Liver (tissue), 9 donors: ENCODE measurements around the gene MAD2L2. TPM values are rescaled to one million over a fixed set of nuclear protein-coding genes. Genes with fewer than 3 reads are reported as not detected.
A peak's percentile ranks its signal among the peaks of the same experiment; 100 is the strongest.

ENCODE experiments used
- DNase-seq: peaks from one replicate; pipeline ENCODE4 v3.0.0-alpha.2; 2017; ENCODE audit warnings: low spot score
- H3K27ac ChIP-seq, 2 donors: one replicate each; pipeline ENCODE4 v1.7.0; 2013; ENCODE audit warnings: inconsistent platforms in 2 of 2, low read length in 2 of 2, control low read depth in 1 of 2, low read depth in 1 of 2, mild to moderate bottlenecking in 1 of 2
- H3K27me3 ChIP-seq, 4 donors: one replicate each; pipeline versions ENCODE4 v1.6.1 to v1.7.0; 2013; ENCODE audit warnings: low read length in 3 of 4, inconsistent platforms in 1 of 4, mild to moderate bottlenecking in 1 of 4, moderate library complexity in 1 of 4; ENCODE audit not compliant: control insufficient read depth in 4 of 4, insufficient read depth in 4 of 4
- H3K36me3 ChIP-seq, 4 donors: one replicate each; pipeline versions ENCODE4 v1.6.1 to v1.7.0; 2013; ENCODE audit warnings: low read length in 3 of 4, mild to moderate bottlenecking in 3 of 4, low read depth in 1 of 4, moderate library complexity in 1 of 4; ENCODE audit not compliant: control insufficient read depth in 4 of 4, insufficient read depth in 3 of 4
- H3K4me1 ChIP-seq, 4 donors: one replicate each; pipeline versions ENCODE4 v1.6.1 to v1.7.0; 2013; ENCODE audit warnings: low read length in 3 of 4, mild to moderate bottlenecking in 3 of 4, moderate library complexity in 1 of 4; ENCODE audit not compliant: control insufficient read depth in 4 of 4, insufficient read depth in 4 of 4
- H3K4me3 ChIP-seq, 3 donors: one replicate each; pipeline versions ENCODE4 v1.6.1 to v1.7.0; 2013; ENCODE audit warnings: low read length in 3 of 3, control low read depth in 1 of 3, low read depth in 1 of 3, mild to moderate bottlenecking in 1 of 3
- H3K9ac ChIP-seq, 2 donors: one replicate each; pipeline ENCODE4 v1.7.0; 2013; ENCODE audit warnings: low read length in 2 of 2, mild to moderate bottlenecking in 2 of 2, moderate library complexity in 2 of 2, control low read depth in 1 of 2, low read depth in 1 of 2
- H3K9me3 ChIP-seq, 4 donors: one replicate each; pipeline versions ENCODE4 v1.6.1 to v1.7.0; 2013; ENCODE audit warnings: low read length in 3 of 4; ENCODE audit not compliant: control insufficient read depth in 4 of 4
- ATF3 ChIP-seq: IDR thresholded peaks from 2 replicates; pipeline ENCODE4 v1.6.1; 2016; ENCODE audit warnings: antibody characterized with exemption
- EGR1 ChIP-seq, 2 donors: IDR thresholded peaks; 2 replicates each; pipeline ENCODE4 v1.6.1; 2016 to 2018; ENCODE audit warnings: antibody characterized with exemption in 2 of 2, low read depth in 2 of 2
- FOXA1 ChIP-seq: IDR thresholded peaks from 2 replicates; pipeline ENCODE4 v1.6.1; 2016; ENCODE audit warnings: antibody characterized with exemption
- FOXA2 ChIP-seq: IDR thresholded peaks from 2 replicates; pipeline ENCODE4 v1.6.1; 2016; ENCODE audit warnings: antibody characterized with exemption
- GABPA ChIP-seq, 2 donors: IDR thresholded peaks in 1 of 2; conservative IDR thresholded peaks in 1 of 2; 2 replicates each; pipeline ENCODE4 v1.6.1; 2016; ENCODE audit warnings: antibody characterized with exemption in 2 of 2, mild to moderate bottlenecking in 1 of 2, moderate library complexity in 1 of 2
- HNF4A ChIP-seq, 2 donors: conservative IDR thresholded peaks; 2 replicates each; pipeline ENCODE4 v1.6.1; 2016; ENCODE audit warnings: antibody characterized with exemption in 2 of 2, mild to moderate bottlenecking in 2 of 2
- HNF4G ChIP-seq: IDR thresholded peaks from 2 replicates; pipeline ENCODE4 v1.6.1; 2016; ENCODE audit warnings: antibody characterized with exemption
- MAX ChIP-seq: IDR thresholded peaks from 2 replicates; pipeline ENCODE4 v1.6.1; 2016; ENCODE audit warnings: antibody characterized with exemption
- NR2F2 ChIP-seq: IDR thresholded peaks from 2 replicates; pipeline ENCODE4 v1.6.1; 2016; ENCODE audit warnings: antibody characterized with exemption
- RAD21 ChIP-seq, 2 donors: IDR thresholded peaks; 2 replicates each; pipeline ENCODE4 v1.6.1; 2016; ENCODE audit warnings: antibody characterized with exemption in 2 of 2, mild to moderate bottlenecking in 2 of 2
- RXRA ChIP-seq, 2 donors: IDR thresholded peaks; 2 replicates each; pipeline ENCODE4 v1.6.1; 2017 to 2018; ENCODE audit warnings: antibody characterized with exemption in 2 of 2, mild to moderate bottlenecking in 1 of 2
- SP1 ChIP-seq: IDR thresholded peaks from 2 replicates; pipeline ENCODE4 v1.6.1; 2018; ENCODE audit warnings: antibody characterized with exemption, mild to moderate bottlenecking
- YY1 ChIP-seq: IDR thresholded peaks from 2 replicates; pipeline ENCODE4 v1.6.1; 2016; ENCODE audit warnings: antibody characterized with exemption, mild to moderate bottlenecking
- WGBS: extraction: QIAGEN DNeasy Blood & Tissue Kit; methylation state at CpG from one replicate; pipeline ENCODE4 v1.1.7; 2013; 5-methylcytosine and 5-hydroxymethylcytosine counted together
- polyA plus RNA-seq, 2 donors: library from polyadenylated mRNA; stranded (reverse) in 1 of 2; unstranded in 1 of 2; fragments of 200-250 nt in 1 of 2; fragments of >200 nt in 1 of 2; fragmentation: Nextera tagmentation in 1 of 2; extraction: Ambion mirVana in 1 of 2; gene quantifications; one replicate each; pipeline versions ENCODE4 v1.2.1 to v1.2.3, GENCODE V29; 2013 to 2015
- total RNA-seq, 2 donors: library from RNA; depleted of rRNA; stranded (reverse); fragments of >200 nt; gene quantifications; one replicate each; pipeline ENCODE4 v1.2.3, GENCODE V29; 2014
- TF ChIP-seq, protein P1 (sequence below): IDR thresholded peaks from 2 replicates; pipeline ENCODE4 v1.6.1; 2016; ENCODE audit warnings: antibody characterized with exemption
- TF ChIP-seq, protein P2 (sequence below): fragments of 150-350 bp; IDR thresholded peaks from 2 replicates; pipeline ENCODE4 v1.5.1; 2017; ENCODE audit warnings: improper control_type of control experiment, low read depth, low read length; ENCODE audit not compliant: missing input control
- donor health status: healthy.
- donor health status: healthy.
- donor health status: healthy.
- donor health status: healthy.
- donor health status: healthy.

The MAD2L2 gene
- 10 to 100 TPM; 17.5 to 26.2 TPM for total RNA-seq
- polyA plus RNA-seq: 10 to 100 TPM; 37.6 to 43.1 TPM

DNA sequence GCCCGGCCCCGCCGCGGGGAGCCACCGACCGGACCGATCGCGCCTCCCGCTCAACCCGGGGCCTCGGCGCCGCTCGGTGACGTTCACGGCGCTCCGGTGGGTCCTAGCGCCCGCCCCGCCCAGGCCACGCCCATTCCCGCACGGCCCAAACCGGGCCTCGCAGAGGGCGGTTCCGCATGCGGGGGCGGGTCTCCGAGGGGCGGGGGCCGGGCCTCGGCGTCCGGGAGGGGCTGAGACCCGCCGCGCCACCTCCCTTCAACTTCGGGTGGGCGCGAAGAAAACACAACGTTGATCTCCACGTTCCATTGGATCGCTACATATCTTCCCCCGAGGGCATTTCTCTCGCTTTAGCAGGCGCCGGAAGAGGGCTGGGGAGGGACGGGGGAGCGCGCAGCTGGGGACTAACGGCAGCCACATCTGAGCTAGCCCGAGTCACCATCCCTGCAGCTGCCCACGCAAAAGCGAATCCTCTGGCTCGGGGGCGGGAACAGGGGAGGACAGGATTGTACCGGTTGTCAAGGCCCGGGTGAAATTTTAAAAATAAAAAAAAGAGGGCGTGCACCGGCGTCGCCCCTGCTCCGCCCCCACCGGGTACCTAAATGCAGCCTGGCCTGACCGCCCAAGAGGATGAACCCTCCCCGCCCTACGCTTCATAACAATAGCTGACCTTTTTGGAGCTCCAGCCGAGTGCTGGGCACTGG, at the start of gene MAD2L2:
MAD2L2 (minus strand) TSS at position 78 of the 701 bp plus-strand sequence. CDS start 547 bp downstream, outside the sequence.
- Histone ChIP-seq H3K27me3 (no peaks in the 10 kb centered on the region), H3K4me1 (peaks cover 5 to 27% (median 18%) of the 10 kb centered on the region in 4 donors), H3K27ac (peak within 1 kb of the TSS; percentile 77 to 89), H3K9me3 (no peaks in the 10 kb centered on the region), H3K36me3 (no peaks in the 10 kb centered on the region), H3K9ac (peak within 1 kb of the TSS; percentile 26 to 77), H3K4me3 (peak within 1 kb of the TSS; percentile 42 to 79 (median 70))
- under 1% methylated on average over 71 of the region's 71 CpGs for WGBS
- TF ChIP-seq GABPA (IDR thresholded peaks at IDR 0.05 in 1 of 2, conservative IDR thresholded peaks at IDR 0.05 in 1 of 2): peak in 1 of 2 donors; percentile 18
- peak; percentile 43 for TF ChIP-seq SP1
- no peak for TF ChIP-seq FOXA1
- TF ChIP-seq, protein P1, sequence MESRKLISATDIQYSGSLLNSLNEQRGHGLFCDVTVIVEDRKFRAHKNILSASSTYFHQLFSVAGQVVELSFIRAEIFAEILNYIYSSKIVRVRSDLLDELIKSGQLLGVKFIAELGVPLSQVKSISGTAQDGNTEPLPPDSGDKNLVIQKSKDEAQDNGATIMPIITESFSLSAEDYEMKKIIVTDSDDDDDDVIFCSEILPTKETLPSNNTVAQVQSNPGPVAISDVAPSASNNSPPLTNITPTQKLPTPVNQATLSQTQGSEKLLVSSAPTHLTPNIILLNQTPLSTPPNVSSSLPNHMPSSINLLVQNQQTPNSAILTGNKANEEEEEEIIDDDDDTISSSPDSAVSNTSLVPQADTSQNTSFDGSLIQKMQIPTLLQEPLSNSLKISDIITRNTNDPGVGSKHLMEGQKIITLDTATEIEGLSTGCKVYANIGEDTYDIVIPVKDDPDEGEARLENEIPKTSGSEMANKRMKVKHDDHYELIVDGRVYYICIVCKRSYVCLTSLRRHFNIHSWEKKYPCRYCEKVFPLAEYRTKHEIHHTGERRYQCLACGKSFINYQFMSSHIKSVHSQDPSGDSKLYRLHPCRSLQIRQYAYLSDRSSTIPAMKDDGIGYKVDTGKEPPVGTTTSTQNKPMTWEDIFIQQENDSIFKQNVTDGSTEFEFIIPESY: no peak
- TF ChIP-seq YY1: peak; percentile 36
- TF ChIP-seq RXRA (IDR thresholded peaks at IDR 0.05): peak in 1 of 2 donors; percentile 37
- peak in 1 of 2 donors; percentile 12 for TF ChIP-seq HNF4A (conservative IDR thresholded peaks at IDR 0.05)
- TF ChIP-seq FOXA2: no peak
- peak; percentile 85 to 93 for TF ChIP-seq EGR1 (IDR thresholded peaks at IDR 0.05; ENCODE audit: low read depth in 2 of 2)
- peak; percentile 89 for DNase-seq

- H3K4me3 ChIP-seq: no peak overlapping the region
- H3K4me1 ChIP-seq: peaks cover 0 to 13% (median 10%) of the 10 kb centered on the region in 4 donors
- H3K27ac ChIP-seq: peak overlapping the region in 1 of 2 donors; percentile 19
- 54% methylated on average over 5 of the region's 5 CpGs for WGBS
- no peak for DNase-seq
- no peaks in the 10 kb centered on the region for H3K27me3 ChIP-seq
- no peaks in the 10 kb centered on the region for H3K36me3 ChIP-seq
- H3K9me3 ChIP-seq: no peaks in the 10 kb centered on the region
- TF ChIP-seq SP1 (peak; percentile 36), ATF3 (no peak), MAX (peak; percentile 48), NR2F2 (peak; percentile 41), GABPA (IDR thresholded peaks at IDR 0.05 in 1 of 2, conservative IDR thresholded peaks at IDR 0.05 in 1 of 2) (no peak)
- no peak overlapping the region for H3K9ac ChIP-seq
Observed at GRCh38 chr1:11730429-11730891, 49.5 kb upstream of the MAD2L2 start.

DNA sequence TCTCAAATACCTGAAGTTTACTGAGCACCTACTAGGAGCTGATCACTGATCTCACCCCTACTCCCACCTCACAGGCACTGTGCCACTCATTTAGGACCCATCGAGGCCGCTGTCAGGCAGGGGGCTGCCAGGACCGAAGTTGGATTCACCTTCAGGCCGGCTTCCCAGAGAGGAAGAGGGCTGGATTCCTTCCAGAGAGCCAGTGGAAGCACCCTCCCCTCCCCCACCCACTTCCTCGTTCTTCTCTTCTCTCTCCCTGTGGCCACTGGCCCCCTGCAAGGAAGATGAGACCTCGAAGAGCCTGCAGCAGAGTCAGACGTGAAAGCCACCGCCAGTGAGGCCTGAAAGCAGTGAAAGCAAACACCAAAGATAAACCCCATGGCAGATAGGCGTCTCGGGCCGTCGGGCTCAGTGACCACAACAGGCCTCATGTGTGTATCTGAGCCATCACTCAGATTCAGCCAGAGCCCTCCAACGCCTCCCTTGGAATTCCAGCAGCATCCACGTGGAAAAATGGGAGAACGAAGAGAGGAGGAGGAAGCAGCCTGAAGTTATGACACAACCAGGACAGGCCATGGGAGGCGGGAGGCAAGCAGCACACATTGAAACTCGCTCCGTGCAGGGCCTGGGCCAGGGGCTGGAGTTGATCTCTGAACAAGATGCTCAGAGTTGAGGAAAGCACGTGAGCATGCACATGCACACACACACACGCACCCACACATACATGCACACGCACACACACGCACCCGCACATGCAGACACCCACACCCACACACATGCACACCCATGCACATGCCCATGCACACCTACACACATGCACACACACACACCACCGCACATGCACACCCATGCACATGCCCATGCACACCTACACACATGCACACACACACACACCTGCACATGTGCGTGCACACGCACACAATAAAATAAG, 48.8 kb upstream of the MAD2L2 start:
- Histone ChIP-seq H3K4me3 (no peak overlapping the region), H3K4me1 (peaks cover 0 to 13% (median 10%) of the 10 kb centered on the region in 4 donors), H3K36me3 (no peaks in the 10 kb centered on the region), H3K9me3 (no peaks in the 10 kb centered on the region), H3K27me3 (no peaks in the 10 kb centered on the region), H3K27ac (peak overlapping the region in 1 of 2 donors; percentile 56), H3K9ac (no peak overlapping the region)
- no peak for DNase-seq
- TF ChIP-seq NR2F2 (no peak), MAX (no peak), HNF4G (no peak), RAD21 (IDR thresholded peaks at IDR 0.05) (no peak)
- TF ChIP-seq, protein P2, sequence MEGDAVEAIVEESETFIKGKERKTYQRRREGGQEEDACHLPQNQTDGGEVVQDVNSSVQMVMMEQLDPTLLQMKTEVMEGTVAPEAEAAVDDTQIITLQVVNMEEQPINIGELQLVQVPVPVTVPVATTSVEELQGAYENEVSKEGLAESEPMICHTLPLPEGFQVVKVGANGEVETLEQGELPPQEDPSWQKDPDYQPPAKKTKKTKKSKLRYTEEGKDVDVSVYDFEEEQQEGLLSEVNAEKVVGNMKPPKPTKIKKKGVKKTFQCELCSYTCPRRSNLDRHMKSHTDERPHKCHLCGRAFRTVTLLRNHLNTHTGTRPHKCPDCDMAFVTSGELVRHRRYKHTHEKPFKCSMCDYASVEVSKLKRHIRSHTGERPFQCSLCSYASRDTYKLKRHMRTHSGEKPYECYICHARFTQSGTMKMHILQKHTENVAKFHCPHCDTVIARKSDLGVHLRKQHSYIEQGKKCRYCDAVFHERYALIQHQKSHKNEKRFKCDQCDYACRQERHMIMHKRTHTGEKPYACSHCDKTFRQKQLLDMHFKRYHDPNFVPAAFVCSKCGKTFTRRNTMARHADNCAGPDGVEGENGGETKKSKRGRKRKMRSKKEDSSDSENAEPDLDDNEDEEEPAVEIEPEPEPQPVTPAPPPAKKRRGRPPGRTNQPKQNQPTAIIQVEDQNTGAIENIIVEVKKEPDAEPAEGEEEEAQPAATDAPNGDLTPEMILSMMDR: no peak
- WGBS: 66% methylated on average over 26 of the region's 26 CpGs
